Activated CD4-positive, alpha-beta T cell treated with anti-CD3 and anti-CD28 coated beads, Interleukin-2, Interleukin-4, amounts not matched to agents 100 ng/mL and 50 ng/mL, durations not matched to agents 16 hours and 8 hours (primary cell): ENCODE results near the gene TRIM8.

Experiments
- DNase-seq: peaks from one replicate; pipeline ENCODE4 v3.0.0-alpha.2; 2020; ENCODE audit warnings: low spot score

Gene TRIM8, protein sequence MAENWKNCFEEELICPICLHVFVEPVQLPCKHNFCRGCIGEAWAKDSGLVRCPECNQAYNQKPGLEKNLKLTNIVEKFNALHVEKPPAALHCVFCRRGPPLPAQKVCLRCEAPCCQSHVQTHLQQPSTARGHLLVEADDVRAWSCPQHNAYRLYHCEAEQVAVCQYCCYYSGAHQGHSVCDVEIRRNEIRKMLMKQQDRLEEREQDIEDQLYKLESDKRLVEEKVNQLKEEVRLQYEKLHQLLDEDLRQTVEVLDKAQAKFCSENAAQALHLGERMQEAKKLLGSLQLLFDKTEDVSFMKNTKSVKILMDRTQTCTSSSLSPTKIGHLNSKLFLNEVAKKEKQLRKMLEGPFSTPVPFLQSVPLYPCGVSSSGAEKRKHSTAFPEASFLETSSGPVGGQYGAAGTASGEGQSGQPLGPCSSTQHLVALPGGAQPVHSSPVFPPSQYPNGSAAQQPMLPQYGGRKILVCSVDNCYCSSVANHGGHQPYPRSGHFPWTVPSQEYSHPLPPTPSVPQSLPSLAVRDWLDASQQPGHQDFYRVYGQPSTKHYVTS

DNA sequence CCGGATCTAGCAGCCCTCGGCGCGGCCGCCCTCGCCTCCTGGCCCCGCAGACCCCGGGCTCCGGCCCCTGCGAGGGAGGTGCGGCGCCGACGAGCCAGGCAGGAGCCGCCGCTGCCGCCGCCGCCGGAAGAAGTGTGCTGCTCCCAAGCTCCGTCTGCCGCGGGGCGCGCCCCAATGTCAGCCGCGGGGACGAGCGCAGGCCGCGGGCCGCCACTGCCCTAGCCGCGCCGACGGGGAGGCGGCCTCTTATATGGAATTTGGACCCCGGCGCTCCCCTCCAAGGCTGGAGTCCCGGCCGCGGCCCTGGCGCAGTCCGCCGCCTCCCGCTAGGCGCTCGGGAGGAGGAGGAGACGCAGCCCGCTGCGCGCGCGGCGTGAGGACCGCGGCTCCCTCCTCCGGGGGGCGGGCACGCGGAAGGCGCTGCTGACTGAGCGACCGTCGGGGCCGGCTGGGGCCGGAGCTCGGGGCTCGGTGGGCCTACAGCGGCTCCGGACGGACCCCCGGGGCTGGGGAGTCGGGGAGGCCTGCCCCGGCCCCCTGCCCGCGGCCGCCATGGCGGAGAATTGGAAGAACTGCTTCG, at the start of gene TRIM8:
Gene TRIM8, plus strand, starts transcription at position 414 of the 580 bp plus-strand sequence. Its CDS starts 139 bp downstream, at position 553.
- DNase-seq, result peak; percentile 54

DNA sequence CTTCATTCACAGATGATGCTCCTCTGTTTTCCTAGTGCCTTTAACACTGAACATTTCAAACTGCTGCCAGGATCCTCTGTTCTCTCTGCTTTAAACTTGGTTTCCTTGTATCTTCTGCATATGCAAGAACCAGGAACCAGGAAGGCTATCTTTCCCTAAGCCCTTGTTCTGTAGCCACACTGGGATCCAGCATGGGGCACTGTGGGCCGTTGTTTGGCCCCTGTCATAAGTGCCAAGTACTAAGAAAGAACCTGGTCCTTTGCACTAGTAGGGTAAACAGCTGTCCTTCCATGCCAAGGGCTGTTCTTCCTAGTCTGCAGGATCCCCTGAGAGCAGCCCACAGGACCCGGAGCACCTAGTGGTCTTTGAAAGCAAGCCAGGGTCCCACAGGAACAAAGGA, 49.0 kb upstream of the TRIM8 start:
- no peak for DNase-seq

DNA sequence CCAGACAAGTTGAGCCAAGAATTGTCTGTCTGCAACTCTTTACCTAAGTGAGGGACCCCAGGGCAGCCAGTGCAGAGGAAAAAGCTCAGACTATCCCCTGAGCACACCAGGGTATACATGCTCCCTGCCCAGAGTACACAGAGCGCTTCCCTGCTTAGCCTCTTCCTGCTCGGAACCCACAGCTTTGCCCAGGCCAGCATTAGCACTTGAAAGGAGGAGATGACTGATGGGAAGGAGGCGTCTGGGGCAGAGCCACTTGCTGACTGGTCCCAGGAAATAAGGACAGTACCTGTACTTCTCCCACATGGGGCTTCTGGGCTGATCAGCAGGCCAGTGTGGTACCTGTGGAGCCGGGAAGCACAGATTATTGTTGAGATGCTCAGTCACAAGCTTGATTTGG, 48.4 kb upstream of the TRIM8 start:
- DNase-seq, result no peak

DNA sequence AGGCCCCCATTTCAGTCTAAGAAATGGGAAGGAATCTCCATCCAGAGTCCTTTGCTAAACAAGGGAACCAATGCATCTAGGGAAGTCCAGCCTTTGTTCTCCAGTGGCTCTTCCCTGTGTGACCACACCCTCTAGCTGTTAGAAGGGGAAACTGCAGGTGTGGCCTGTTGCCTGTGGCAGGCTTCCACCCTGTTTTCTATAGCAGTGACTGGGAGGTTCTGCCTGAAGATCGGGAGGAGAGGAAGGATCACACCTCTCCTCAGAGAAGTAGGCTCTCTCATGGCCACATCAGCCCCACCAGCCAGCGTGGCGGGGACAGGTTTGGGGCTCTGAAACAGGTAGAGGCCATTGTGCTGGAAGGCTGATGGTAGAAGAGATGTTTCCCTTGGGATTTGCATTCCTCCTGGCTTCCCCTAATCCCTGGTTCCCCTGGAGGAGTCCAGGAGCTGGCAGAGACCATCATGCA, 47.7 kb upstream of the TRIM8 start:
- DNase-seq, result peak; percentile 34

DNA sequence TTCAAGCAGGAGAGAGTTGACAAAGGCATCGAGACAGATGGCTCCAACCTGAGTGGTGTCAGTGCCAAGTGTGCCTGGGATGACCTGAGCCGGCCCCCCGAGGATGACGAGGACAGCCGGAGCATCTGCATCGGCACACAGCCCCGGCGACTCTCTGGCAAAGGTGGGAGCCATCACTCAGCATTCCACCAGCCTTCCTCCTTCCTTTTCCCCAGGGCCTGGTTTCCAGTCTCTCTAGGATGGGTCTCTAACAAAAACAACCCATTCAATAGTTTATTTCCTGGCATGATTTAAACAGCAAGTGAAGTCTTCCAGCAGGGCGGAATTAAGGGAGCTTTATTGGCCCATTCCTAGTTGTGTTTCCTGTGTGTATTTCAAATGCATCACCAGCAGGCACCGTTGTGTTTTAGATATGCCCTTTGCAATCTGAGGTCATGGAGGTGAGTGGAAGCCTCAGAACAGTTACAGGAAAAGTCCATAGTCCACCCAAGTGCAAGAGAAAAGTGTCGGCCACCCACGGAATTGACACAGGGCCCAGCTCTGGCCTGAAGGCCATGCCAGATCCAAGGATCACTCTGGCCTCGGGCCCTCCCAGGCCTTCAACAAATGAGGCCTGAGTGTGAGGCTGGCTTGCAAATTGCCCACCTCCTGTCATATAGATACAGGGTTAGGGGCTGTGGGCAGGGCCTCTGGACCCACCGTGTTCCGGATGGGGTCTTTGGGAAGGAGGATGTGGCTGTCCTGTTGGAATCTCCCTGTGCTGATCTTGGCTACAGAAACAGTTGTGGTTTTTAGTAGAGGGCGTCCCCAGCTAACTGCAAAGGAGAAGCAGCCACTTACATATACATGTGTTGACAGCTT, 46.9 kb upstream of the TRIM8 start:
- no peak for DNase-seq

DNA sequence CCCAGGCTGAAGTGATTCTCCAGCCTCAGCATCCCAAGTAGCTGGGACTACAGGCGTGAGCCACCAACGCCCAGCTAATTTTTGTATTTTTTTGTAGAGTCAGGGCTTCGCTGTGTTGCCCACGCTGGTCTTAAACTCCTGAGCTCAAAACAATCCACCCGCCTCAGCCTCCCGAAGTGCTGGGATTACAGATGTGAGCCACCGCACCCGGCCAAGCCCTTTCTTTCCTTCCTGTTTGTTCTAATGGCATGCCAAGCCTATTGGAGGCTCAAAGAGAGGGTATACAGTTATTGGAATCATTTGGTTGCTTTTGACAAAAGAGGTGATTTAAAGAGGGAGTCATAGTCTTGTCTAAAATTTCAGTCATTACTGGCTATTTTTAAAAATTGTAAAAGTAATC, 46.0 kb upstream of the TRIM8 start:
- DNase-seq, result no peak

DNA sequence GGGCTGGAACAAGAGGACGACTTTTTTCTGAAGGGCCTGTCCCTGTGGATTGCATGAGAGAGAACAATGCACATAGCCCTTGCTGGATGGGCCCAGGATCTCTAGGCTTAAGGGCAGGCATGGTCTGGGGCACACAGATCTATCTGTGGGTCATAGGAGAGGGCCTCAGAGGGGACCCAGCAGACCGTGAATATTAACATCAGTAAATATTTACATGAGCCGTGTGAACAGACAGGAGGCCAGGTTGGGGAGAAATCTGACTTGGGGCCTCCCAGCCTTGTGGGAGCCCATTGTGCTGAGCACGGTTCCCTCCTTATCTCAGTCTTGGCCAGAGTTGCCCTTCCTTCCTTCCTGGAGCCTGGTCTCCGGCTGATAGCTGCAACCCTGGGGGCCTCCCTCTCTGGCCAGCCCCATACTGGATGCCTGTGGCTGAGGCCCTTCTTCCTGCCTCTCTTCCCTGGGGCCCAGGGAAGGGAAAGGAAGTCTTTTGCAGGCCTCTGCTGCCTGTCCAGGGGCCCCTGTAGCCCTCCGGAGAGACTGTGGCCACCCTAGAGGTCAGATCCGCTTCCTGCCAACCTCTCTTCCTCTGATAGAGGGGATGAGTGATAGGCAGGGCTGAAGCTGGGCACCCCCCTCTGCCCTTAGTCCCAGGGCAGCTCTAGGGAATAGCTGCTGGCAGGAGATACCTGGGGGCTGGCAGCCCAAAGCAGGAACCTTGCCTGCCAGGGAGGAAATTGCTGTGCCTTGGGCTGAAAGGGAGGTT, 44.5 kb upstream of the TRIM8 start:
- no peak for DNase-seq

DNA sequence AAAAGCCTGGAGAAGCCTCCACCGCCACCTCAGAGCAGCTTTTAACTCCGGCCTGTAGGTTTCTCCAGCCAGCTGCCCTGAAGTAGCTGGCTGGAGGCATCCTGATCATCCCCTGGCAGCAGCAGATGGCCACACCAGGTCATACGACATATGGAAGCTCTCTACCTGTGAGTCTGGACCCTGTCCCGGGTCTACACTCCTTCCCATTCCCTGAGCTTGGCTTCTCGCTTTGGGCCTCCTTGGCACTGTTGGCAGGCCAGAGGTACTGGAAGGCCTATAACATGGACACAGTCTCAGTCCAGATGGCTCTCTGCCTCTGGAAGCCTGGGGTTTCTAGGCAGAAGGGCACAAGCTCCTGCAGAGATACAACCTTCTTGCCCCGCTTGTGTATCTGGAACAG, 43.5 kb upstream of the TRIM8 start:
- DNase-seq, result no peak

DNA sequence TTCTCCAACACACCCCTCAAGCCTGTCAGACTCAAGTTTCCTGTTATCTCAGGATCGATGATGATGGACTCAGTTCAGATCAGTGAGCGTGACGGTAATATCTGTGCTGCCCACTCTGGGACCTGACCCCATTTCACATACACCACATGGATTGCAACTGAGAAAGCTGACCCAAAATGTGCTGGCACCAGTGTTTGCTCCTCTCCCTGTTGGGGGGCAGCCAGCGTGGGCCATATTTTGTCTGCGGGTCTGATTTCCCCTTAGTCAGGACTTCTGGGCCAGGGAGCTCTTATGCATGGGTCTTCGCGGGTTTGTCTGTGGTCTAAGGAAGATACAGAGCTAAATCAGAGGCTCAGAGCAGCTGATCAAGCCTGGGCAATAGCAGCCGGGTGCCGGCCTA, 42.6 kb upstream of the TRIM8 start:
- DNase-seq, result no peak

DNA sequence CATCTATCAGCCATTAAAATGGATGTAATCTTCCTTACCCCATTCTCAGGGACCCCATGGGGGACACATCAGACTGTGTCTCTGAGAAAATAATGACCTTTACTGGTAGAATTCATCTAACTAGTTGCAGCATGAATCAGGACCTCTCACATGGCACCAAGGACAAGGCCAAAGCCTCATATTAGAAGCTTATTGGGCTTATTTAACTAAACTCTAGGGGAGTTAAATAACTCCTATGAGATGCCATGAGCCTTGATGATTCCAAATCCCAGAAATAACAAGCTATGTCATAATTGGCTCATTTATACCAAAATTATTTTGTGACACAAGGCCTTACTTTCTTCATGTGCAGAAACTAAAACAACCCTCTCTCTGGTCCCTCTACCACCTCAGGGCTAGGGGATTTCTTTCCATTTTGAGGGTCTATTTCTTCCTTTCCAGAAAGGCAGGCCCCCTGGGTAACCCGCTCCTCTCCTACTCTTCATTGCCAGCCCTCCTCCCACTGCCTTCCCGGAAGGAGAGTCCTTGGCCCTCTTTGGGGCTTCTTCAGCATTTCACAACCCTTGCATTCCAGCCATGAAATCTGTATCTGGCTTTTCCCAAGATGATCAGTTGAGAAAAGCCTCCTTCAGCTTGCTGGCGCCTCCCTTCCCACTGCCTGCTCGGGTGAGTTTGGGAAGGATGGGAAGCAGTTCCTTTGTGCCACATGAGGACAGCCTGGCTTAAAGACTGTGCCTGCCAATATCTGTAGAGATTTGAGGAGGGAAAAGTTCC, 41.8 kb upstream of the TRIM8 start:
- DNase-seq, result no peak

DNA sequence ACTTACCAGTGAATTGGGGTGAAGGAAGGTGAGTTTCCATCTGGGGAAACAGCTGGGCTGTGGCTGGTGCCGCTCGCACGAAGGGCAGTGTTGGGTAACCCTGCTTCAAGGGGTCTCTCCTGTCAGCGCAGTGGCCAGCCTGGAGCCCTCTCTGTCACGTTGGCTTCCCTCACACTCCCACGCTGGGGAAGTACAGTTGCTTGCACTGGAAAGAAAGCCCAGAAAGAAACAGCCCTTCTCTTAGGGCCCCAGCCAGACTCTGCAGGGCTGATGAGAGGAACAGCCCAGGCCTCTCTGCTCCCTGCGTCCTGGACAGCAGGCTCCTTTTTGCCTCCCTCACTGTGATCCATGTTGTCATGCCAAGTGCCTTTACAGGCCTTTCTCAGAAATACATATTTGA, 40.3 kb upstream of the TRIM8 start:
- no peak for DNase-seq

DNA sequence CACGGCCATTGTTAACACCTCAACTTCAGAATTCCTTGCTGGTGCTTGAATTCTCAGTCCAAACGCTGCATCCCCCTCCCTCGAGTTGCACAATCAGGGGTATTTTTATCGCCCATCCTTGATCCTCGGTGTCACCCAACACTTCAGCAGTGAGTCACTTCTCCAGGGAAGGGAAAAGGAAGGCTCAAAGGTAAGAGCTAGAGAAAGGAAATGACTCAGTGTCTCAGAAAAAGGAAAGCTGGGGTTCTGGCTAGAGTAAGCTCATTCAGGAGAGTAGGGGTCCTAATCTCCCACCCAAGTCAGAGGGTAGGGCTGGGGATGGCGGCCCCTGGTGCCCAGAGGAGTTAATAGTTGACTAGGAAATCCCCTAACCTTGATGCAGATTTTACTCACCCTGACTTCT, 39.8 kb upstream of the TRIM8 start:
- no peak for DNase-seq

DNA sequence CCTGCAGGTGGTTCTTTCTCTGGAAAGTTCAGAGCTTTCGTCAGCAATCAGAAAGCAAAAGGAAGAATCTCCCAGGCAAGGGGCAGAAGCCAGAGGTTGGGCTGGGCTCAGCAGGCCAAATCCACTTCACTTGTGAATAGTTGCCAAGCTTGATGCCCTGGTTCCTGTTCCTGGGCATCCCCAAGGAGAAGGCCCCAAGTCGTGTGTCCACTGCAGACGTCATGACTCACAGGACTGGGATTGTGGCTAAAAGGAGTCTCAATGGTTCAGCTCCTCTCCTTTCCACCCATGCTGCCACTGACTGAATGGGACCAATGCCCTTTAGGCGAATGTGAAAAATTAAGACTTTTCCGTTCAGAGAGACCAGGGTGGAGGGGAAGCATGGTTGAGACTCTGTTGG, 38.6 kb upstream of the TRIM8 start:
- DNase-seq, result no peak

DNA sequence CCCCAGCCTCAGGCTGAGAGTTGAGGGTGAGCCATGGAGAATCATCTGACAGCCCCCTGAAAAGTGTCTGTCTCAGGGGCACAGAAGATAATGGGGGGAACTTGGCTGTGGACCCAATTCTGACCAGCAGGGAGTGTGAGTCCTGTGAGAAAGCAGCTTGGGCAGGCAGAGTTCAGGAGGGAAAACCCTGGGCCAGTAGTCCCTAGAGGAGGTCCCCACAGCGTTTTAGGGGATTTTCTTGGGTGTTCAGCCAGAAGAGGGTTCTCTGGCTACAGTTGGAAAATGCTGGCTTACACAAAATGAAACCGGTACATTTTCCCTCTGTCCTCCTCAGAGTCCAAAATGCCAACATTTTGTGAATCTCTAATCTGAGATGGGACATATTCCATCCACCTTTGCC, 35.8 kb upstream of the TRIM8 start:
- no peak for DNase-seq

DNA sequence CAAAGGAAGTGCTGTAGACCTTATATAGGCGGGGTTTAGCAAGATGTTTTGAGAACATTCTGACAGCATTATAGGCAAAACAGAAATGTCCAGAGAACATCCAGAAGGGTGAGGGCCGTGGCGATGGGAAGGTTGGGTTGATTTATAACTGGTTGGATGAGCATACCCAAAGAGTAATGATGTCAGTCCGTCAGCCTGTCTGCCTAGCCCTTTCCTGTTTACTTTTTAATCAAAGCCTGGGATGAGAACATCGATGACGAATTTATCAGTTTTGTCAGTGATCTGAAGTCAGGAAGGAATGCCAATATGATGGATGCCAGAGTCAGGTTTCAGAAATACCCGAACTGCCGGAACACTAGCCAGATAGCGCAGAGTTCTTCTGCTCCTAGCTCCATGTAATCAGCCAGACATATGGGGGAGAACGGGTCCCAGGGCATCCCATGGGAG, 33.8 kb upstream of the TRIM8 start:
- DNase-seq, result no peak

DNA sequence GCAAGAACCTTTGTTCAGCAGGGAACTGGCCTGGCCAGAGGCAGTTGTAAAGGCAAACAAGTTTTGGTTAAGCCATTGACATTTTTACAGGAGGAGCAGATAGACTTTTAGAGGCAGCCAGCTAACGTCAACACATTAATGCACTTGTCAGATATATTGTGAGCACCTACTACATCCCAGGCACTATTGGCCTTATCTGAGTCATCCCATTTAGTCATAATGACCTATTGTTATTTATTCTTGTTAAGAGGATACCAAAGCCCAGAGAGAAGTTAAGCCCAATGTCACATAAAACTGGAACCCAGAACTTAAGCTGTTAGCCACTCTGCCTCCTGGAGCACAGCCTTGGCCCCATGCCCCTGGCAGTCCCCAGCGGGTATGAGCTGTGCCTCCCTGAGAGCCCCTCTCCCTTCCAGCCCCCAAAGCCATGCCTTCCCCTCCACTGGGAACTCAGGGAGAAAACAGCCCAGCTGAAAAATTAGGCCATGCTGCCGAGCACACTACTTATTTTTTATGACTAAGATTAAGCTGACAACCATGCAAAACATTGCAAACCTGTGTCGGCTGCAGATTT, 32.7 kb upstream of the TRIM8 start:
- no peak for DNase-seq

DNA sequence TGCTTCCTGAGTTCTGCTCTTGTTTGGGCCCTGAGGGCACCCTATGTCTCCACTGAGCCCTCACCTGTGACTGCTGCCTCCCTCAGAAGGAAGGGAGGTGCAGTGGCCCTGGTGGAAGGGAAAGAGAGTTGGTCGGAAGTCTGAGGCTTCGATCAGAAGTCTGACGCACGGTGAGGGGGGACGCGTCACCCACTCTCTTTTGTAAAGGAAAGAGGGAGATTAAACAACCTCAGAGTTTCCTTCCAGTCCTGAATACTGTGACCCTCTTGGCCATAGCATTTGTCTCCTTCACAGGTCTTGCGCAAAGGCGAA, 31.4 kb upstream of the TRIM8 start:
- DNase-seq, result no peak

DNA sequence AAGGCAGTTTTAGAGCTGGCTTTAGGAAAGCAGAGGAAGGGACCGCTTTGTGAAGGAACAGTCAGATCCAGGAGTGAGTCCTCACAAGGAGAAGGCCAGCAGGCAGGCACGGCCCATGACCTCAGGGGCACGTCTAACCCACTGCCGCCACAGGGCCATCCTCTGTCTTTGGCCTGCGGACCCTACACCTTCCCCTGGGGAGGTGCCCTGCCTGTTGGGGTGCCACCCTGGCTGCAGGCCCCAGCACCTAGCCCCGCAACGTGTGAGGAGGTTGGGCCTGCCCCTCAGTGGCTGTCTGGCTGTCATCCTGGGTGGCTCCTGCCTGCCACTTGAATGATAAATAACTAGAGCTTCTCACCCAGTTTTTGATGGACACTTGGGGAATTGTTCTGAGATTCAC, 31.0 kb upstream of the TRIM8 start:
- no peak for DNase-seq

DNA sequence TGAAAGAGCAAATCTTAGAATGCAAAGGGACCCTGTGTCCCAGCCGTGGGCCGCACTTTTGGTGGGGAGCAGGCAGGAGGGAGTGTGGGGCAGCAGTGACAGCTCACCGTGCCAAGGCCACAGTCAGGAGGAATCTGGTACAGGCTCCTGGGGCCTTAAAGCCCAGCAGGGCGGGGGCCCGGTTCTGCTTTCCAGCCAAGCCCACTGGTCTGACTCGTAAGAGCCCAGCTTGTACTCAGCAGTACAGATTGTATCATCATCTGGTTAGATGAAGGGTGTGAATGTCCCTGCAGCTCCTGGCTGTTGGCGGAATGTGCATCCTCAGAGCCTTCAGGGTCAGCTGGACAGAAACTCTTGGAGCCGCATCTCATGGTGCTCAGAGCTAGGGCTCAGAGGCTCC, 30.5 kb upstream of the TRIM8 start:
- DNase-seq, result no peak

DNA sequence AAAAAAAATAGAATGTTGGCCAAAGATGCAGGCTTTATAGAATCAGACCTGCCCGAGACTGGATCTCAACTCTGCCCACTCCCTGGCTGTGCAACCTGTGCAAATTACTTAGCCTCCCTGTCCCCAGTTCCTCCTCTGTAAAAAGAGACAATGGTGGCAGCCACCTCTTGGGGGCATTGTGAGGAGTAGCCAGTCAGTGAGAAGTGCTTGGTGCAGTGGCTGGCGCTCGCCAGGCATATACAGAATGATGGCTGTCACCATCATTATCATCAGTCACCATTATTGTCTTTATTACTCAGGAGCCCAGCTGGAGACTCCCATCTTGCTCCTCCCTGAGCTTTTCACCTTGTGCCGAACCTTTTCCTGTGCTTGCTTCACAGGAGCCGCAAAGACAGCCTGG, 29.4 kb upstream of the TRIM8 start:
- no peak for DNase-seq

DNA sequence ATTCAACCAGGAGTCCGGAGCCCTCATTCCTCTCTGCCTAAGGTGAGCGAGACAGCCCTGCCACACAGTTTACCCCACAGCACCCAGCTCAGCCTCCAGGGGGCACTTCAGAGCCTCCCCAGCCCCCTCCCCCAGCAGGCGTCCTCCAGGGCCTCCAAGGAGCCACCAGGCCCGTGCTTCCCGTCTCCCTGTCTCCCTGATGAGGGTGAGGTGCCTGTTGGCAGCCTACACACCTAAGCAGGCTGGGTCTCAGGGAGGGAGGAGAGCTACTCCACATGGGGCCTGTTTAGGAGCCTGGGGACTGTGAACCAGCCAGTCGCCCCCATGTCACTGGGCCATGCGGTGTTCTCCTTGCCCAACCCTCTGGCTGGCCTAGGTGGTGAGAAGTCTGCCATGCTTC, 28.9 kb upstream of the TRIM8 start:
- no peak for DNase-seq
